ENCODE data around the gene EIF2S3B.

Gene EIF2S3B

DNA sequence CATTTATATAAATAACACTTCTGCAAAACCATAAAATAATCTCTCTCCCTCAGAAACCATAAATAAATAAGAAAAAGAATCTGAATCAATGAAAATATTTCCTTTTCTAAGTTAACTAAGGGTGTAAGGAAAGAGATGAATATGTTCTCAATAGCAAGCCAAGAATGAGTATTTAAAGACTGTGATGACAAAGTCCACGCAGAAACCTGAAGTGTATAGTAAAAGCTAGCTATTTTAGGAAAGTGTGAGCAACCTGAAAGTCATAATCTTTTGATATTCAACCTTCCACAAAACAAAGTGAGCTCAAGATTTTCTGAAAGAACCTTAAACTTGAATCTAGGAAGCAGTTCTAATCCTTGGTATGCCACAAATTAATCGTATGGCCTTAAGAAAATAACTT lies 15.9 kb downstream of the EIF2S3B start:
- Histone ChIP-seq H2AFZ (ENCODE audit: low read depth, low read length) (no peak overlapping the region), H3K4me1 (ENCODE audit: low read length) (no peaks in the 10 kb centered on the region), H3K27ac (ENCODE audit: low read length) (no peak overlapping the region), H3K4me2 (ENCODE audit: low read length) (no peak overlapping the region), H3K79me2 (ENCODE audit: low read length) (no peaks in the 10 kb centered on the region), H3K4me3 (ENCODE audit: low read length) (no peak overlapping the region), H4K20me1 (ENCODE audit: insufficient read depth, low read length) (no peaks in the 10 kb centered on the region), H3K36me3 (replicated peaks; ENCODE audit: low read depth, low read length) (no peaks in the 10 kb centered on the region), H3K9ac (ENCODE audit: low read length) (no peak overlapping the region), H3K27me3 (ENCODE audit: low read depth, low read length) (no peaks in the 10 kb centered on the region), H3K9me3 (ENCODE audit: insufficient read depth, low read length) (no peaks in the 10 kb centered on the region)
- TF ChIP-seq, protein P1, sequence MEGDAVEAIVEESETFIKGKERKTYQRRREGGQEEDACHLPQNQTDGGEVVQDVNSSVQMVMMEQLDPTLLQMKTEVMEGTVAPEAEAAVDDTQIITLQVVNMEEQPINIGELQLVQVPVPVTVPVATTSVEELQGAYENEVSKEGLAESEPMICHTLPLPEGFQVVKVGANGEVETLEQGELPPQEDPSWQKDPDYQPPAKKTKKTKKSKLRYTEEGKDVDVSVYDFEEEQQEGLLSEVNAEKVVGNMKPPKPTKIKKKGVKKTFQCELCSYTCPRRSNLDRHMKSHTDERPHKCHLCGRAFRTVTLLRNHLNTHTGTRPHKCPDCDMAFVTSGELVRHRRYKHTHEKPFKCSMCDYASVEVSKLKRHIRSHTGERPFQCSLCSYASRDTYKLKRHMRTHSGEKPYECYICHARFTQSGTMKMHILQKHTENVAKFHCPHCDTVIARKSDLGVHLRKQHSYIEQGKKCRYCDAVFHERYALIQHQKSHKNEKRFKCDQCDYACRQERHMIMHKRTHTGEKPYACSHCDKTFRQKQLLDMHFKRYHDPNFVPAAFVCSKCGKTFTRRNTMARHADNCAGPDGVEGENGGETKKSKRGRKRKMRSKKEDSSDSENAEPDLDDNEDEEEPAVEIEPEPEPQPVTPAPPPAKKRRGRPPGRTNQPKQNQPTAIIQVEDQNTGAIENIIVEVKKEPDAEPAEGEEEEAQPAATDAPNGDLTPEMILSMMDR (IDR thresholded peaks at IDR 0.05; ENCODE audit: low read depth, low read length), result no peak
- TF ChIP-seq EZH2phosphoT487 (IDR thresholded peaks at IDR 0.05; ENCODE audit: low read depth), result no peak

DNA sequence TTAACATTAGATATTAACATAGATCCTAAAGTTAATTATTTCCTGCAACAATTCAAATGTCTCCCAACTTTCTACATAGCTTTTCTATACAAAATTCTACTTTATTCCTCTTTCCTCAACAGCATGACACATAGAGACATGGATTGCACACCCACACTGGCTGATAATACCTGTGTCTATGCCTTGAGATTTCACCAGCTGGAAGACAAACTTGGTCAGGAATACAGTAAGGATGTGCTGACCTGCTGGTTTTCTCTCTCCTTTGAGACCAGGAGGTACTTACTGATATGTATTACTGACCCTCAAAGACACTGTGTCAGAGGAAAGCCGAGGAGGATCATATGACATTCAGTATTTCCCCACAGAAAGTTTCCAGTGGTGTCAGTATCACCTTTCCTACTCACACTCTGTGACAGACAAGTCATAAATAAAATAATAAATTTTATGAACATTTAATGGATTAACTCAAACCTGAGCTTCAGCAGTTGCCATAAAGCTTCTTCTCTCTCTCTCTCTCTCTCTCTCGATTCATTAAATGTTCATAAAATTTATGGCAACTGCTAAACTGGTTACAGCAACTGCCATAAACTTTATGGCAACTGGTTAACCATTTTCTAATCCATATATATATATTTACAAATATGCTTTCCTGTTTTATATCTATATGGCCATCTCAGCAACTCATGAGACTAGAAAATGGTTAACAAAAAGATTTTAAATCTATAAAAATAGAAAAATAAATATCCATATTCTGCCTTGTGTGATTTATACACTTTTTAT lies 22.7 kb downstream of the EIF2S3B start:
- Histone ChIP-seq H3K79me2 (ENCODE audit: low read length) (no peaks in the 10 kb centered on the region), H3K27ac (ENCODE audit: low read length) (no peak overlapping the region), H3K4me1 (ENCODE audit: low read length) (no peaks in the 10 kb centered on the region), H3K4me3 (ENCODE audit: low read length) (no peak overlapping the region), H3K36me3 (replicated peaks; ENCODE audit: low read depth, low read length) (no peaks in the 10 kb centered on the region), H4K20me1 (ENCODE audit: insufficient read depth, low read length) (no peaks in the 10 kb centered on the region), H3K9me3 (ENCODE audit: insufficient read depth, low read length) (no peaks in the 10 kb centered on the region), H3K27me3 (ENCODE audit: low read depth, low read length) (no peaks in the 10 kb centered on the region), H3K9ac (ENCODE audit: low read length) (no peak overlapping the region), H2AFZ (ENCODE audit: low read depth, low read length) (no peak overlapping the region), H3K4me2 (ENCODE audit: low read length) (no peak overlapping the region)
- TF ChIP-seq, protein P1 (IDR thresholded peaks at IDR 0.05; ENCODE audit: low read depth, low read length), result no peak
- TF ChIP-seq EZH2phosphoT487 (IDR thresholded peaks at IDR 0.05; ENCODE audit: low read depth), result no peak

DNA sequence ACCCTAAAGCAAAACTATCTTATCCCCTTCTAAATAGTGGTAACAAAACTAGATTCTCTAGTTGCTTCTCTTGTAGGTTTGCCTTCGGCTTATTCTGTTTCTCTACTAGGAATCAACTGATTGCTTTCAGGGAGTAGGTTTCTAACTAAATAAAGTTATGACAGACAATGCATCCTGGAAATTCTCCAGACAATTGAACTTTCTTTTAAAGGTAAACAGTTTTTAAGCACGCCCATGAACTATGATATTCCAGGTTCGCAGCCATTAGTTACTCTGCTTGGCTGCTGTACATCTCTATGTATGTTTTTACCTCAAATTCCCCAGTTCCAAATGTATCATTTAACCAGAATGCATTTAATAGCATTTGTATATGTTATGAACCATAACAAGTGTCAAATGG lies 23.9 kb downstream of the EIF2S3B start:
- no peak overlapping the region for H2AFZ ChIP-seq (ENCODE audit: low read depth, low read length)
- H3K4me1 ChIP-seq (ENCODE audit: low read length), result no peaks in the 10 kb centered on the region
- no peak overlapping the region for H3K9ac ChIP-seq (ENCODE audit: low read length)
- H3K36me3 ChIP-seq (replicated peaks; ENCODE audit: low read depth, low read length), result no peaks in the 10 kb centered on the region
- H3K4me2 ChIP-seq (ENCODE audit: low read length), result no peak overlapping the region
- H3K4me3 ChIP-seq (ENCODE audit: low read length), result no peak overlapping the region
- H3K27ac ChIP-seq (ENCODE audit: low read length), result no peak overlapping the region
- H4K20me1 ChIP-seq (ENCODE audit: insufficient read depth, low read length), result no peaks in the 10 kb centered on the region
- no peaks in the 10 kb centered on the region for H3K27me3 ChIP-seq (ENCODE audit: low read depth, low read length)
- no peaks in the 10 kb centered on the region for H3K79me2 ChIP-seq (ENCODE audit: low read length)
- no peak for TF ChIP-seq EZH2phosphoT487 (IDR thresholded peaks at IDR 0.05; ENCODE audit: low read depth)
- TF ChIP-seq, protein P1 (IDR thresholded peaks at IDR 0.05; ENCODE audit: low read depth, low read length), result no peak
- H3K9me3 ChIP-seq (ENCODE audit: insufficient read depth, low read length), result no peaks in the 10 kb centered on the region

DNA sequence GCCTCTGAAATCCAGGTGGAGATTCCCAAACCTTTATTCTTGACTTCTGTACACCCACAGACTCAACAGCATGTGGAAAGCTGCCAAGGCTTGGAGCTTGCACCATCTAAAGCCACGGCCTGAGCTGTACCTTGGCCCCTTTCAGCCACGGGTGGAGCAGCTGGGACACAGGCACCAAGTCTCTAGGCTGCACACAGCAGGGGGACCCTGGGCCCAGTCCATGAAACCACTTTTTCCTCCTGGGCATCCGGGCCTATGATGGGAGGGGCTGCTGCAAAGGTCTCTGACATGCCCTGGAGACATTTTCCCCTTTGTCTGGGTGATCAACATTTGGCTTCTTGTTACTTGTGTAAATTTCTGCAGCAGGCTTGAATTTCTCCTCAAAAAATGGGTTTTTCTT lies 32.0 kb downstream of the EIF2S3B start:
- Histone ChIP-seq H3K27ac (ENCODE audit: low read length) (no peak overlapping the region), H3K9me3 (ENCODE audit: insufficient read depth, low read length) (no peaks in the 10 kb centered on the region), H3K4me1 (ENCODE audit: low read length) (peaks cover 18% of the 10 kb centered on the region), H3K4me3 (ENCODE audit: low read length) (no peak overlapping the region), H3K4me2 (ENCODE audit: low read length) (no peak overlapping the region), H3K79me2 (ENCODE audit: low read length) (no peaks in the 10 kb centered on the region), H2AFZ (ENCODE audit: low read depth, low read length) (no peak overlapping the region), H3K36me3 (replicated peaks; ENCODE audit: low read depth, low read length) (peaks cover 3% of the 10 kb centered on the region), H4K20me1 (ENCODE audit: insufficient read depth, low read length) (no peaks in the 10 kb centered on the region), H3K27me3 (ENCODE audit: low read depth, low read length) (no peaks in the 10 kb centered on the region), H3K9ac (ENCODE audit: low read length) (no peak overlapping the region)
- TF ChIP-seq, protein P1 (IDR thresholded peaks at IDR 0.05; ENCODE audit: low read depth, low read length), result no peak
- TF ChIP-seq EZH2phosphoT487 (IDR thresholded peaks at IDR 0.05; ENCODE audit: low read depth), result no peak

Data from OCI-LY3 (cell line).